DMS53 treated with DMSO at 0.1 percent for 48 hours (cell line): ENCODE measurements around the gene PNPLA8.
"Not testable (repeated sequence)": the region's sequence is repeated elsewhere in the genome, so short reads cannot be mapped to it uniquely, and the experiment has no call there.

Source experiments
- DNase-seq: peaks from one replicate; lab custom pipeline; 2025; ENCODE audit not compliant: unreplicated experiment; lab: John Stamatoyannopoulos, UW

PNPLA8 gene

DNA sequence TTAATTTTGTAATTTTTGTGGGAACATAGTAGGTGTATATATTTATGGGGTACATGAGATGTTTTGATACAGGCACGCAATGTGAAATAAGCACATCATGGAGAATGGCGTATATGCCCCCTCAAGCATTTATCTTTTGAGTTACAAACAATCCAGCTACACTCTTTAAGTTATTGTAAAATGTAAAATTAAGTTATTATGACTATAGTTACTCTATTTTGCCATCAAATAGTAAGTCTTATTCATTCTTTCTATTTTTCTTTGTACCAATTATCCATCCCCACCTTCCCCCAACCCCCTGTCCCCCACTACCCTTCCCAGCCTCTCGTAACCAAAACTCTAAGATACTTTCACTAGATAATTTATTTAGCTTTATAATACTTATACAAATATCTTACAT, 7.8 kb upstream of the PNPLA8 start:
- DNase-seq, result no peak

DNA sequence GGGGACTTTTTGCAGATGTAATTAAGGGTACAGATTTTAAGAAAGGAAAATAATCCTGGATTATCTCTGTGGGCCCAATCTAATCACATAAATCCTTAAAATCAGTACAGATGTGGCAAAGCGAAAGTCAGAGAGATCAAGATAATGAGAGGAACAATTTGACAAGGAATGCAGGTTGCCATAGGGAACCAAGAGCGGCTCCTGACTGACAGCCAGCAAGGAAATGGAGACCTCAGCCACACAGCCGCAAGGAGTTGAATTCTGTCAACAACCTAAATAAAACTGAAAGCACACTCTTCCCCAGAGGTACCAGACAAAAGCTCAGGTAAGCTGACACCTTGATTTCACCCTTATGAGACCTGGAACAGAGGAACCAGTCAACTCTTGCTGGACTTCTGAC, 3.4 kb upstream of the PNPLA8 start:
- no peak for DNase-seq

DNA sequence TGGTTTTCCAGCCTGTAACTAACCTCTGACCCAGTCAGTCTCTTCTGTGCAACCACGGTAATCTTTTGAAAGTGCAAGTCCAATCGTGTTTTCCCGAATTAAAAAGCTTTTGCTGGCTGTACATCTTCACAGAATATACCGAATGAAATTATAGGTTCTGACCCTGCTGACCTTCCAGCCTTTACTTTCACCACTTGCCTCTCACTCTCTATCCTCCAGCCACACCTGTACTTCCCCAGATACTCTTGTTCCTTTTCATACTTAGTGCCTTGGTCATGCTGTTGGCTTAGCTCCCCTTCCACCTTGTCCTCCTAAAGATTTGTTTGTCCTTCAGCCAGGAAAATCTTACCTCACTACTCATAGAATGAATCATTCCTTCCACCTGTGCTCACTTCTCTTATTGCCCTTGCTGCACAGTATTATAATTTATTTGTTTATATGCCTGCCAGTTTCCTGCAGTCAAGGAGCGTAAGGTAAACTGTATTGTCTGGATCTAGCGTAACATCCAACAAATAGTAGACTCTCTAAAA, 2.3 kb upstream of the PNPLA8 start:
- DNase-seq, result no peak

DNA sequence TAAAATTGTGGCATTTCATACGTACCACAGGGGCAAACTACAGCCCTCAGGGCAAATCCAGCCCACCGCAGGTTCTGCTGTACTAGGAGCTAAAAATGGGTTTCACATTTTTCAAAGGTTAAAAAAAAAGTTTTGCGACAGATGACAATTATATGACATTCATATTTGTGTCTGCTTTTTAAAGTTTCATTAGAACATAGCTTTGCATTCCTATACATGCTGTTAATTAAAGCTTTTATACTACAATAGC, 758 bp upstream of the PNPLA8 start:
- DNase-seq, result no peak

DNA sequence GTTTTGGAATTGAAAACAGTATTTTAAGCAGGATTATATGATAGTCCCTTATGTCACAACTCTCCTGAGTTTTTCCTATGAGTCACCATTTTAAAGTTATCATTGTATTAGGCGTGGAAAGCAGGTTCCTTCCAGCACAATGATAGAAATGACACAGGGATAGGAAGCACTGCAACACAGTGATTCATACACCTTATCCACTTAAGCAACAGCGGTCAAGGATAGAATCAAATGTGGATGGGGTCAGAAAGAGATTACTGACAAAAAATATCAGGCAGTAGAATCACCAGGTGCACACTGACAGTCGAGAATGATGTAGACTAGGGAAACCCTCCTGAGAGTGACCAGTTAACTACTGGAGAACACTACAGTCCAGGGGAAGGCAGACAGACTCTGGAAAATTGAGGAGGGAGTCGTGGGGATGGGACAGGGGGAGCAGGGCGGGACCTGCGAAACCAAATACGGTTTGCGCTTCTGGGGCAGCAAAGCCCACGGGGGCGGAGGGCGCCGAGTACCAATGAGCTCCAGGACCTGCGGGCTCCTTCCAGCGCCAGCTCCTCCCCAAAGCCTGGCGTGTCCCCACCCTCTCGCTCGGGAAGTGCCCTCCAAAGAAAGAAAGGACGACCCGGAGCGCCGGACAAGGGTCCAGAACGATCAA, 479 bp downstream of the PNPLA8 start:
- peak; percentile 84 for DNase-seq

DNA sequence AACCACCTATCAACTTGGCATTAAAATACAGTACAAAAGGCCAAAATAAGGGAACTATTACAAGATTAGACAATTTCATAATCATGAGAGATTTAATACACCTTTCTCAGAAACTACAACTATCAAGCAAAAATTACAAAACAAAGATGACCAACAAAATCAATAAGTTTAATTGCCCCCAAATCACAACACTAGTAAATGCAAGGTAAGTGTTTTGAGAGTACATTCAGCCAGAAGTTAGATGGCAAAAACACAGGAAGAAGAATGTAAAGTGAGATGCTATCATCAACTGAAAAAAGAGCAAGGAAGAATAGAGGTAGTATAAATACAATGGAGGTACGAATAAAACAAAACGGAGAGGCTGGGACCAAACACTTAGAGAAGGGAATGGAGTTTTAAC, 3.2 kb downstream of the PNPLA8 start:
- DNase-seq, result no peak

DNA sequence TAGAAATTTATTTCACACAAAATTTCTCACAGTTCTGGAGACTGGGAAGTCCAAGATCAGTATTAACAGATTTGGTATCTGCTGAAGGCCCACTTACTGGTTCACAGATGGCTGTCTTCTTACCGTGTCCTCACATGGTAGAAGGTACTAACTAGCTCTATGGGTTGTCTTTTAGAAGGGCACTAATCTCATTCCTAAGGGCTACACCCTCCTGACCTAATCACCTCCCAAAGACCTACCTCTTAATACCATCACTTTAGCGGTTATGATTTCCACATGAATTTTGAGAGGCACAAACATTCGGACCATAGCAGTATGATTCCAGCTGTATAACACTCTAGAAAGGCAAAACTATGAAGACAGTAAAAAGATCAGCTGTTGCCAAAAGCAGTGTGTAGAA, 8.0 kb downstream of the PNPLA8 start:
- no peak for DNase-seq

DNA sequence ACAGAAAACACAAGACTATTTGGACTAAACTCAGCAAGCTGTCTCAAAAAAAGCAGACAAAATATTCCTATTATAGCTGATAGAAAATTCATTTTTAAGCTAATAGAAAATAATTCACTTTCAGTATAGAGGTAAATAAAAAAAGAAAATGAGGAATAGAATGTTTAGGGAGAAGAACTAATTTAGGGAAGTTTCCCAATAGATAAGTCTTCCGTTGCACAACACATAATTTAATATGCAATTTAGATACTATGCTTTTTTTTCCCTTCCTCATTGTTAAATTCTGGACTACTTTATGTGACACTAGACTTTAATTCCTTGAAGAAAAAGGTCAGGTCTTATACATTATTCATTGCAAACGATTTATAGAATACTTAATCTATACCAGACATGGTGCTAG, 10.3 kb downstream of the PNPLA8 start:
- DNase-seq, result no peak

DNA sequence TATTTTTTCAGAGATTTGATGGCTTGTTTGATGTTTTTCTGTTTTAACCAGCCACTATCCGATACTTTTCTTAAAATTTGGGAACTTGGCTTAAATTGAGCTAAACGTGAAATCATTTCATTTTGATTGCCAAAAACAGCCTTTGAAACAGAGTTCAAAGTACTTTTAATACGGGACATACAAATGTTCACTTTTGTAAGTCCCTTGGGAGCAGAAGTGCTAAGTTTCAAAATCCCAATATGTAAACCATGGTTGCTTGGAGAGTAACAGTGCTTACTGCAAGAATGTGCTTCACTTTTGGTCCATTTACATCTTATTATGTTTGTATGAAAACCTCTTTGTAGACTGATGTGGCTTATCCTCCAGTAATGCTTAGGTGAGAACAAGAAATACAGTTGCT, 10.9 kb downstream of the PNPLA8 start:
- no peak for DNase-seq

DNA sequence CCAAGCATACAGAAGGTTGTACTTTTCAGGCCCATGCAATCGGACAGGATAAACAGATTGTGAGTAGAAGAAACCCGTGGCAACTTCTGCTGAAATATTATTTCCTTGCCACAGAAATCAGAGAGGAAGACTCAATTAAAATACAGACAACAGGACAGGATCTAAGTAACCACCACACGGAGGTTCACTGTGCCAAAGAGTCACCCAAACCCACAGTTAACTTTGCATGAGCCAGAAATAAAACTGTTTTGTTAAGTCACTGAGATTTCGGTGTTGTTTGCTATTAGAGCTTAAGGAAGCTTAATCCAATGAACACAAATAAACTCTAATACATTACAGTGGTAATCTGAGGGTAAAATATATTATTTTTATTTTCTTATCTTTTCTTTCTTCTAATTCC, 14.0 kb downstream of the PNPLA8 start:
- no peak for DNase-seq

DNA sequence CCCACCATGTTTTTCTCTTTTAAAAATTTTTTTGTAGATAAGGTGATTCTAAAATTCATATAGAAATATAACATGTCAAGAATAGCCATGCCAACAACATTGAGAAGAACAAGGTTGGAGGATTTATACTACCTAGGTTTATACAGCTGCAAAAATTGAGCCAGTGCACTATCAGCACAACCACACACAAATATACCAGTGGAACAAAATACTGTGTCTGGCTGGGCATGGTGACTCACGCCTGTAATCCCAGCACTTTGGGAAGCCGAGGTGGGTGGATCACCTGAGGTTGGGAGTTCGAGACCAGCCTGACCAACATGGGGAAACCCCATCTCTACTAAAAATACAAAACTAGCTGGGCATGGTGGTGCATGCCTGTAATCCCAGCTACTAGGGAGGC, 21.4 kb downstream of the PNPLA8 start:
- DNase-seq, result not testable (repeated sequence)

DNA sequence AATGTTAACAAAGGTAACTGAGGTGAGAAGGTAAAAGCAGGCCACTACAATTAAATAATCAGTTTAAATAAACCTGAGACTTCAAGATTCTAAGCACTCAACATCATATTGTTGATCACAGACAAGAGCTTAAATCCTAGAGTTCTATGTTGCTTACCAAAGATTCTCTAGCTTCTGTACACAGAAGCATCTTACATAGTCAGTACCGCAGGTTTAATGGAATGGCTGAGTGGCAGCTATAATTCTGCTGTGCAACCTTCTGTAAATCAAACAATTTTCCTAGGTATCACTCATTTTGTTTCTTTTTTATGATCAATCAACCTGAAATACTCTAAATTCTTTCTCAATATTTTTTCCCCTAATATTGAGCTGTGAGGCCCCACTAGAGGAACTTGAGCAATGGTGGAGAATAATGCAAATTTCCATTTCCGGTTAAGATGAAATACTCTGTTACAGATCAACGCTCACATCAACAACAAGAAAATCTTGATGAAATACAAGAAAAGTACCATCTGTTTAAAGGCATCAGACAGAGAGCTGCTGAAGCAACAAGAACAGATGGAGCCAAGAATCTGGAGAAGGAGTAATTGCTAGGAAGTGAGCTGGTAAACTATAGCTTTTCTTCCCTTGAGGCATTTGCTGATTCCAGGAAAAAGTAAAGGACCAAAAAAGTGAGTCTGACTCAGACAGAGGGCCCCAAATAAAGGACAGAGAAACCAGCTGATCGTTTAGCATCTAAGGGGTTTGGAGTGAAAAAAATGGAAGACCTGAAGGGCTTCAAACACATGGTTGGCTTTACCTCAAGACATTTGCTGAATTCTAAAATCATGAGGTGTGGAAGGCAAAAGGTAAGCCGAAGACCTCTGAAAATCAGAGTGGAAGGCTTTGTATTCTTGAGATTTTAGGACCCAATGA, 22.6 kb downstream of the PNPLA8 start:
- no peak for DNase-seq

DNA sequence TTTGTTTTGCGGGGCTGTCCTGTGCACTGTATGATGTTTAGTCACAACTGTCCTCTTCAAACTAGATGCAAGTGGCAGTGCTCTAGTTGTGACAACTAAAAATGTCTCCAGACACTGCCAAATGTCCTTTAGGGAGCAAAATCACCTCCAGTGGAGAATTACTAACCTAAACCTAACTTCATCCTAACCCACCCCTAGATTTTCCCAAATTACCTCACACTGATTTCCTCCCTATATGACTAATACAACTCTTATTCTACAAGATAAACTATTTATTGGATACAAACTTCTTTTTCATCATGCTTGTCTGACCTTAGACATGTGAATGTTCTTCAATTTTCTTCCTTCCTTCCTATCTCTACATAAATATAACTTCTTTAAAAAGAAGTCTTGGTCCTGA, 26.4 kb downstream of the PNPLA8 start:
- DNase-seq, result no peak

DNA sequence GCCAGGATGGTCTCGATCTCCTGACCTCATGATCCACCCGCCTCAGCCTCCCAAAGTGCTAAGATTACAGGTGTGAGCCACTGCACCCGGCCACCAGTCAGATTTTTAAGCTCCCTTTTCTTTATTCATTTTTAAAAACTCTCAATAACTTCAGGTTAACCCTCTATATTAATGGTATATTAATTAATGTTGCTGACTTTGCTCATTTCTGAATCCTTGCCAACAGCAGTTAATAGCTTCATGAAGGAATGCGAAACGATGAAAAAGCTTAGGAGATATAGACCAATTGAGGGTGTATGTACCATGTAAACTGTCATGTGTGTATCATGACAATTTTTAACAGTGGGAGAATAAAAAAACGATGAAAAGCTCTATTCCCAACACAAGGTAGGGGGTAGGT, 27.5 kb downstream of the PNPLA8 start:
- no peak for DNase-seq

DNA sequence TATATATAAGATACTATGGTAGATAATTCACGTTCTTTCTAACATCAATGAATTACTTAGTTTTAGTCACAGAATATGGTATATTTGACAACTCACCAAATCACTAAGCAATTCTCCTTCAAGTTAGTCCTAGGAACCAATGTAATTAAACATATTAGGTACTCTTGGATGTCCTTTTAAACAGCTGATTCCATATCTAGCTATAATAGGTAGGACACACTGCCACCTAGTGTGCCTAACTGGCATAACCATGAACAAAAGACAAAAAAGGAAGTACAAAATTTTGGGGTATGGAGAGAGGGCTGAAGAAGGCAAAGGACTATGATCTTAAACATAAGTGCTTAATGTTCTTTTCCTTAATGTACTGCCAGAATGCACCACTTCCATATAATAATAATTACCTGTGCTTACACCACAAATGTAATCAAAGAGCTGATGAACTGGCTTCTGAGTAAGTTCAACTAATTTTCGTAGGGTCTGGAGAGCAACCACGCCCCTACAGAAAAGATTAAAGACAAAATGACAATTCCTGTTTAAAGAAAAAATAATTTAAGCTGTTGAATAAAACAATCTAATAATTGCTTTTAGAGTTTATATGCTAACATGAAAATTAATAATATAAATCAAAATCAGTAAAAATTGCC, 28.7 kb downstream of the PNPLA8 start:
- DNase-seq, result peak; percentile 59

DNA sequence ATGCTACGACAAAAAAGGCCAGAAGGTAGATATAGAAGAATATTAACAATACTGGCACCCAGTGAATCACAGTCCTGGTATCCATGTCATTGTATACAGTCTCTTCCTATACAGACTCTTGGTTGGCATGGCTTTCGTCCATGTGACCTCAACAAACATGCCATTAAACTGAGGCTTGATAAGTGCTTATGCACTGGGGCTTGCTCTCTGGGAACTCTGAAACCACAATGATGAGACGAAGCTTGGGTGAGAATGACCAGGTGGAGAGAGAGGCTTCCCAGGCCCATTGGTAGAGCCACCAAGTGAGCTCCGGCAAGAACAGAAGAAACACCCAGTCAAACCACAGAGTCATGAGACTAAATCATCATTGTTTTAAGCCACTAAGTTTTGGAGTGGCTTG, 33.2 kb downstream of the PNPLA8 start:
- no peak for DNase-seq

DNA sequence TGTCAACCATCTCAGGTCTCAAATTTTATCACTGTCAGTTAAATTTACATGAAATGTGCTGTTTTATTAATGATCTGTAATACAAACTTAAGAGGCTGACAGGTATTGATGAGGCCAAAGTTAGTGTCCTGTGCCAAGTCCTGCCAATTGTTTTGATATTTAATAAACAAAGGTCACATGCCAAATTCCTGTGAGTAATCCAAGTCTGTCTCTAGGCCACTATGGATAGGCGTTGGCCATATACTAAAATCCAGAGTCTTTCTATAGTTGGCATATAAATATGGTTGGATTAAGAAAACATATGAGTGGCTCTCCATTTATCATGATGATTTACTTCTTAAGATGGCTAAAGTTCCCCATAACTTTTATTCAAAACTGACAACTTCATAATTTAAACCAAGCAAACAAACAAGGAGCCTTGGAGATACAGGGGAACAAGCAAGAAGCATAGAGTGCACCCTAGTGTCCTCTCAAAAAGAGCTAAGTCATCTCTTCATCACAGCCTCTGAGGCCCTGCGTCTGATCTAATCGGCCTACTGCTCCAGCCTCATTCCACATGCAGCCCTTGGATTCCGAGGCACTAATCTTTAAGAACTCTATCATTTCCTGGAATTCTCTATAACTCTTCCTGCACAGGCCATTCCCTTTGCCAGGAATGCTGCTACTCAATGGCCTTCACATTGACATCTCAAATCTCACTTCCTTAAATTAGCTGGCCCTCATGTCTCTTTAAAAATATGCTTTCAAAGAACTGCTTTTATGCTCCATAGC, 37.0 kb downstream of the PNPLA8 start:
- no peak for DNase-seq

DNA sequence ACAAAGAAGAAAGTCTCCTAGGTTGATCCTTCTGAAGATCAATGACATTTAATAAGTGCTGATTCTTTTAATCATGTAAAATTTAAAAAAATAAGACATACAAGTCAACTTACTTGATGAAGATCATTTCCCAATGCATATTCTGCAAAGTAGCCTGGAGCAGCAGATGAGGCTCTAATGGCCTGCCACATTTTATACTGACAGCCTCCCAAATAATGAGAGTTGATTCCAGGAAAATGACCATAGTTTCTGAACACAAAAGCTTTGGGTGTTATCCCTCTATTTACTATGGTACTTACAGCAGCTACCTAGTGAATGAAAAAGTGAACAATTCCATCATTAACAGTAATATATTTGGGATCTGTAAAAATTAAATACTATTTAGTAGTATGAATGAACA, 38.3 kb downstream of the PNPLA8 start:
- no peak for DNase-seq

DNA sequence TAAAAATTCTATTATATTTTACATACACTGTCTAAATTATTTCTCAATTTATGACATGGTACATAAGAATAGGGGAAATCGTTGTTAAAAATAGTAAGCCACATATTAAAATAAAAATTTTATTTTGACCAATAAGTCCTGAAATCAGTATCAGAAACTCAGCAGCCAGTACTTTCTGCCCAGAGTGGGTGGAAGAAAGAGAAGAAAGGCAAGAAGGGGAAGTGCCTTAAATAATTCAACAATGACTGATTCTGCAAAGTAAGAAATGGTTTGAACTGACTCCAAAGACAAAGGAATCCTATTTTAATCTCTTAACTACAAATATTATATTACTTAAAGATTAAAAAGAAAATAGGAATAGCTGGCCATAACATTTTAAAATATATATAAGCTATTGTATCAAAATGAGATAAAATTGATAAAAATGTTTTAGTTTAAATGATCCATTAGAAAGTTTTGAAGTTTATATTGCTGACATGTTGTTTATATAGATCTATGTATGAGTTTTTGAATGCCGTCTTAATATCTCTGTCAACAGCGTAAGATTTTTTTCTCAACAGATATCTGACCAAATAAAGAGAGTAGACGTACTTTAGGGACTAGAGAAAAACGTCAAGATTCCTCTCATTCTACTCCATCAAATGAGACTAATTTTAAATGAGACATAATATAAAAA, 39.5 kb downstream of the PNPLA8 start:
- no peak for DNase-seq

DNA sequence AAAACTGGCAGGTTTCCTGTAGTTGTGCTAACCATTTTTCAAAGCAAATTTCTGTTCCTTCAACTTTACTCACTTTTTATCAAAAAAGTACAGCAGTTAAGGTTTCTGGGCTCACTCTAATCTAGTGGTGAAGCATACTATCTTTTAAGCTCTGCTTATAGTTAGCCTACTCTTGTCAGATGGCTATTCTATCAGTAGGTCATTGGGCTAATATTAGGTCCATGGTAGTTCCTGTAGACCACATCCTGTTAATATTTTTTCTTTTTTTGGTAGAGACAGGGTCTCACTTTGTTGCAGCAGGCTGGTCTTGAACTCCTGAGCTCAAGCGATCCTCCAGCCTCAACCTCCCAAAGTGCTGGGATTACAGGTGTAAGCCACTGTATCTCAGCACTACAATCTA, 41.8 kb downstream of the PNPLA8 start:
- DNase-seq, result no peak

DNA sequence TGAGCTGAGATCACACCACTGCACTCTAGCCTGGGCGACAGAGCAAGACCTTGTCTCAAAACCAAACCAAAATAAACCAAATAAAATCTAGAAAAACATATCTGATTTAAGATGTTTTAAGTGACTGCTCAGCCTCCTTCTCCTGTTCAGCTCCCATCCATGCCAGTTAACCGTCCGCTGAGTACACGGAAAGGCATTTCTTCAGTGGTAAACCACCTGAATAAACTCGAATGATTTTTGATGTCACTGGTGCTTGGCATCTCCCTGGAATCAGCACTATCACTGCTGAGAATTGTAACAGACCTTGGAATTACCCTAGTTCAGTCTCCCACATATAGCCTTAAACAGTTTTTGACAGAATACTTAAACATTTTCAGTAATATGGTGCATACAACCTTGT, 45.6 kb downstream of the PNPLA8 start:
- no peak for DNase-seq
